GM12874 (cell line): Measurements from ENCODE around the gene NELFE.

ENCODE experiments used
- TF ChIP-seq, protein P1 (sequence below): IDR thresholded peaks from 2 replicates; pipeline ENCODE4 v1.5.1; 2011; ENCODE audit warnings: low read depth, mild to moderate bottlenecking, control low read depth, low read length, moderate library complexity; ENCODE audit not compliant: insufficient read depth

NELFE gene

DNA sequence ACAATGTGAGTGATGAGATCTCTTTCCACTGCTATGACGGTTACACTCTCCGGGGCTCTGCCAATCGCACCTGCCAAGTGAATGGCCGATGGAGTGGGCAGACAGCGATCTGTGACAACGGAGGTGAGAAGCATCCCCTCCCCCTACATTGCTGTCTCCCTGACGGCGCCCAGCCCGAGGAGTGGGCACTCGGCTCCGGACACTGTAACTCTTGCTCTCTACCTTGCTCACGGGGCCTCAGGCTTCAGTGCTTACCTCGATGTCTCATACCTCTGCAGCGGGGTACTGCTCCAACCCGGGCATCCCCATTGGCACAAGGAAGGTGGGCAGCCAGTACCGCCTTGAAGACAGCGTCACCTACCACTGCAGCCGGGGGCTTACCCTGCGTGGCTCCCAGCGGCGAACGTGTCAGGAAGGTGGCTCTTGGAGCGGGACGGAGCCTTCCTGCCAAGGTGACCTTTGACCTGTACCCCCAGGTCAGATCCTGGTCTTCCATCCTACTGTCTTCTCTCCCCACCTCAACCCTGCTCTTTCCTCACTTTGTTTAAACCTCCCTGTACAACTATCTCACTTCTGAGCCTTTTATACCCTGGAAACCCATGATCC lies 11.6 kb downstream of the NELFE start:
- TF ChIP-seq, protein P1, sequence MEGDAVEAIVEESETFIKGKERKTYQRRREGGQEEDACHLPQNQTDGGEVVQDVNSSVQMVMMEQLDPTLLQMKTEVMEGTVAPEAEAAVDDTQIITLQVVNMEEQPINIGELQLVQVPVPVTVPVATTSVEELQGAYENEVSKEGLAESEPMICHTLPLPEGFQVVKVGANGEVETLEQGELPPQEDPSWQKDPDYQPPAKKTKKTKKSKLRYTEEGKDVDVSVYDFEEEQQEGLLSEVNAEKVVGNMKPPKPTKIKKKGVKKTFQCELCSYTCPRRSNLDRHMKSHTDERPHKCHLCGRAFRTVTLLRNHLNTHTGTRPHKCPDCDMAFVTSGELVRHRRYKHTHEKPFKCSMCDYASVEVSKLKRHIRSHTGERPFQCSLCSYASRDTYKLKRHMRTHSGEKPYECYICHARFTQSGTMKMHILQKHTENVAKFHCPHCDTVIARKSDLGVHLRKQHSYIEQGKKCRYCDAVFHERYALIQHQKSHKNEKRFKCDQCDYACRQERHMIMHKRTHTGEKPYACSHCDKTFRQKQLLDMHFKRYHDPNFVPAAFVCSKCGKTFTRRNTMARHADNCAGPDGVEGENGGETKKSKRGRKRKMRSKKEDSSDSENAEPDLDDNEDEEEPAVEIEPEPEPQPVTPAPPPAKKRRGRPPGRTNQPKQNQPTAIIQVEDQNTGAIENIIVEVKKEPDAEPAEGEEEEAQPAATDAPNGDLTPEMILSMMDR = no peak

DNA sequence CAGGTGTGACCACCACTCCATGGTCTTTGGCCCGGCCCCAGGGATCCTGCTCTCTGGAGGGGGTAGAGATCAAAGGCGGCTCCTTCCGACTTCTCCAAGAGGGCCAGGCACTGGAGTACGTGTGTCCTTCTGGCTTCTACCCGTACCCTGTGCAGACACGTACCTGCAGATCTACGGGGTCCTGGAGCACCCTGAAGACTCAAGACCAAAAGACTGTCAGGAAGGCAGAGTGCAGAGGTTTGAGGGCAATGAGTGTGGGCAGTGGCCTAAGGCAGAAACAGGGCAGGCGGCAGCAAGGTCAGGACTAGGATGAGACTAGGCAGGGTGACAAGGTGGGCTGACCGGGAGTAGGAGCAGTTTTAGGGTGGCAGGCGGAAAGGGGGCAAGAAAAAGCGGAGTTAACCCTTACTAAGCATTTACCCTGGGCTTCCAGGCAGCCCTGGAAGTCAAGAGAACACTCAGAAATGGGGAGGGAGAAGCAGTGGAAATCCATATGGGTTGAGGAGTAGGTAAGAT lies 12.3 kb downstream of the NELFE start:
- TF ChIP-seq, protein P1 = no peak

DNA sequence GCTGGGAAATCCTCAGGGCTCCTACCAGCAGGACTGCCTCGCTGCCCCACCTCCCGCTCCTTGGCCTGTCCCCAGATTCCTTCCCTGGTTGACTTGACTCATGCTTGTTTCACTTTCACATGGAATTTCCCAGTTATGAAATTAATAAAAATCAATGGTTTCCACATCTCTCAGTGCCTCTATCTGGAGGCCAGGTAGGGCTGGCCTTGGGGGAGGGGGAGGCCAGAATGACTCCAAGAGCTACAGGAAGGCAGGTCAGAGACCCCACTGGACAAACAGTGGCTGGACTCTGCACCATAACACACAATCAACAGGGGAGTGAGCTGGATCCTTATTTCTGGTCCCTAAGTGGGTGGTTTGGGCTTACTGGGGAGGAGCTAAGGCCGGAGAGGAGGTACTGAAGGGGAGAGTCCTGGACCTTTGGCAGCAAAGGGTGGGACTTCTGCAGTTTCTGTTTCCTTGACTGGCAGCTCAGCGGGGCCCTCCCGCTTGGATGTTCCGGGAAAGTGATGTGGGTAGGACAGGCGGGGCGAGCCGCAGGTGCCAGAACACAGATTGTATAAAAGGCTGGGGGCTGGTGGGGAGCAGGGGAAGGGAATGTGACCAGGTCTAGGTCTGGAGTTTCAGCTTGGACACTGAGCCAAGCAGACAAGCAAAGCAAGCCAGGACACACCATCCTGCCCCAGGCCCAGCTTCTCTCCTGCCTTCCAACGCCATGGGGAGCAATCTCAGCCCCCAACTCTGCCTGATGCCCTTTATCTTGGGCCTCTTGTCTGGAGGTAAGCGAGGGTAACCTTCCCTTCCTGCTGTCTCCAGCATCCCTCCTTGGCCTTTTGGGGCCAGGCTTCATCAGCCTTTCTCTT lies 13.0 kb downstream of the NELFE start, which contains the start of gene CFB:
CFB (plus strand) TSS at position 589 of the 863 bp plus-strand sequence; CDS start at position 716, 127 bp downstream.
- TF ChIP-seq, protein P1 = no peak

DNA sequence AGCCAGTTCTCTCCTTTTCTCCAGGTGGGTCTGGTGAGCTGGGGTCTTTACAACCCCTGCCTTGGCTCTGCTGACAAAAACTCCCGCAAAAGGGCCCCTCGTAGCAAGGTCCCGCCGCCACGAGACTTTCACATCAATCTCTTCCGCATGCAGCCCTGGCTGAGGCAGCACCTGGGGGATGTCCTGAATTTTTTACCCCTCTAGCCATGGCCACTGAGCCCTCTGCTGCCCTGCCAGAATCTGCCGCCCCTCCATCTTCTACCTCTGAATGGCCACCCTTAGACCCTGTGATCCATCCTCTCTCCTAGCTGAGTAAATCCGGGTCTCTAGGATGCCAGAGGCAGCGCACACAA lies 13.6 kb downstream of the NELFE start:
- TF ChIP-seq, protein P1 = no peak

DNA sequence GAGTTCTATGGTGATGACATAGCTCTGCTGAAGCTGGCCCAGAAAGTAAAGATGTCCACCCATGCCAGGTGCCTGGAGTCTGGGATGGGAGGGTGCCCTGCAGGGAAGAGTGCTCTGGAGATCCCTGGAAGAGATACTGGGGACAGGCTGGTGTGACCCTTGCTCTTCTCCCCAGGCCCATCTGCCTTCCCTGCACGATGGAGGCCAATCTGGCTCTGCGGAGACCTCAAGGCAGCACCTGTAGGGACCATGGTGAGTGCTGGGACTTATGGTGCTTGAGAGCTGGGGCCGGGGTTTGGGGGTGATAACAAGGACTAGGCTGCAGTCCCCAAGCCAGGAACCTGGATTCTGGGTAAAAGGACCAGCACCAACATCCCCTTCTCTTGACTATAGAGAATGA lies 15.0 kb downstream of the NELFE start:
- TF ChIP-seq, protein P1 = no peak

DNA sequence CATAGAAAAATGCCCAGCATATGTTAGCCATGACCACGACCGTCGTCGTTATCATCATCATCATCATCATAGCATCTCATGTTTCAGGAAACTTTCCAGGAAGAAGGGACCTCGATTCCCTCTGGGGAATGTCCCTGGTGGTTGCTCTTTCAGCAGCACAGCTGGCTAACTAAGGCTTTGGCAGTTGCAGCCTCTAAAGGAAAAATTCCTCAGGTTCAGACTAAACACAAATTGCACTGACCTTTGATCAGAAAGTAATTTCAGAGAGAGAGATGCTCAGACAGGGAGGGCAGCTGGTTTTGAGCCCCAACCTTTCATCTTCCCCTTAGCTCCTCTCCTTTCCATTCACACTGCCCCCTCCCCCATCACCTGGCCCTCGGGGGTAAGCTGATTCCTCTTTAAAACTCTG lies 18.5 kb downstream of the NELFE start:
- TF ChIP-seq, protein P1 = no peak

DNA sequence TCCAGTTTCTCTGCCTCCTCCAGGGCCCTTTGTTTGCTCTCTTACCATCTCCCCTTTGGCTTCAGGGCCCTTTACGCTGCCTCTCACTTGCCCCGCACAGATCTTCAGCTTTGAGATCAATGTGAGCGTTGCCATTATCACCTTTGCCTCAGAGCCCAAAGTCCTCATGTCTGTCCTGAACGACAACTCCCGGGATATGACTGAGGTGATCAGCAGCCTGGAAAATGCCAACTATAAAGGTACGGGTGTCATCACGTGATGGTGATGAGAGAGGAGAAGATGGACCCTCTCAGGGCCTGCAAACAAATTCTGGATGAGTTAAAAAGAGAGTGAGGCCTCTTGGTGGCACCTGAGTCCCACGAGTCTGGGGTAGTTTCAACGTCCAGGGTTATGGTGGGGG lies 22.9 kb downstream of the NELFE start:
- TF ChIP-seq, protein P1 = no peak
